HG02623 (cell line): ENCODE measurements around the gene GTF2I.
"Not testable (repeated sequence)": the region's sequence is repeated elsewhere in the genome, so short reads cannot be mapped to it uniquely, and the experiment has no call there.

Experiments
- ATAC-seq: cut with Tn5 transposase; IDR thresholded peaks from one replicate; pipeline ENCODE4 v1.9.1; 2021; ENCODE audit warnings: moderate library complexity; ENCODE audit not compliant: unreplicated experiment

GTF2I gene

GRCh38 chr7:74656441-74656836, 1.1 kb upstream of the GTF2I start:
- no peak for ATAC-seq

GRCh38 chr7:74656837-74657691, 454 bp upstream of the GTF2I start:
- peak; percentile 57 for ATAC-seq

- peak; percentile 48 for ATAC-seq
Measured at GRCh38 chr7:74658178-74659004, 873 bp downstream of the GTF2I start.

GRCh38 chr7:74660202-74660601, 2.7 kb downstream of the GTF2I start:
- ATAC-seq = not testable (repeated sequence)

- ATAC-seq = not testable (repeated sequence)
Measured at GRCh38 chr7:74661836-74662794, 4.6 kb downstream of the GTF2I start.

- no peak for ATAC-seq
Measured at GRCh38 chr7:74665296-74665938, 7.9 kb downstream of the GTF2I start.

- ATAC-seq = not testable (repeated sequence)
Measured at GRCh38 chr7:74667013-74667412, 9.5 kb downstream of the GTF2I start.

- ATAC-seq = not testable (repeated sequence)
Measured at GRCh38 chr7:74667520-74667919, 10.0 kb downstream of the GTF2I start.

- ATAC-seq = no peak
Measured at GRCh38 chr7:74671602-74672001, 14.1 kb downstream of the GTF2I start.

- no peak for ATAC-seq
Measured at GRCh38 chr7:74672343-74672915, 14.9 kb downstream of the GTF2I start.

- ATAC-seq = no peak
Measured at GRCh38 chr7:74674166-74674565, 16.6 kb downstream of the GTF2I start.

GRCh38 chr7:74682829-74683228, 25.3 kb downstream of the GTF2I start:
- no peak for ATAC-seq

- ATAC-seq = no peak
Measured at GRCh38 chr7:74683799-74684198, 26.3 kb downstream of the GTF2I start.

- ATAC-seq = no peak
Measured at GRCh38 chr7:74684473-74684872, 27.0 kb downstream of the GTF2I start.

GRCh38 chr7:74684921-74685320, 27.4 kb downstream of the GTF2I start:
- no peak for ATAC-seq

GRCh38 chr7:74690474-74690873, 33.0 kb downstream of the GTF2I start:
- no peak for ATAC-seq

- ATAC-seq = not testable (repeated sequence)
Measured at GRCh38 chr7:74704419-74704818, 46.9 kb downstream of the GTF2I start.

- ATAC-seq = no peak
Measured at GRCh38 chr7:74707238-74707637, 49.7 kb downstream of the GTF2I start.

- no peak for ATAC-seq
Measured at GRCh38 chr7:74708569-74709275, 51.2 kb downstream of the GTF2I start.
